ENCODE results near the gene POU4F3.

Gene POU4F3

DNA sequence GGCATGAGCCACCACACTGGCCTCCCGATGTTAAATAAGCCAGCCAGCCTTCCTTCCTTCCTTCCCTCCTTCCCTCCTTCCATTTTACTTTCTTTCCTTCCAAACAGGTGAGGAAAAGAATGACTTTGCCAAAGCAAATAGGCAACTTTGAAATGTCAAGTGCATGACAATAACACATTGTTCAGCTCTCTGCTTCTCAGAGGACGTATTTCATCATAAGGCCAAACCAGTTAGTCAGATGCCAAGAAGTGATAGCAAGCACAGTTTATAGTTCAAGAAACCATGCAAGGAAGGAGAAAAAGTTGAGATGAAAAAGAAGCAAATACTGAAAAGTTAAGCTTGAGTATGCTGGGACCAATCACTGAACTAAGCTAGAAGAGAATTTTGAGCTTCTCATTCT is 29.5 kb downstream of the POU4F3 start:
- H3K4me3 ChIP-seq (ENCODE audit: low read depth, low read length): no peak overlapping the region
- TF ChIP-seq, protein P1, sequence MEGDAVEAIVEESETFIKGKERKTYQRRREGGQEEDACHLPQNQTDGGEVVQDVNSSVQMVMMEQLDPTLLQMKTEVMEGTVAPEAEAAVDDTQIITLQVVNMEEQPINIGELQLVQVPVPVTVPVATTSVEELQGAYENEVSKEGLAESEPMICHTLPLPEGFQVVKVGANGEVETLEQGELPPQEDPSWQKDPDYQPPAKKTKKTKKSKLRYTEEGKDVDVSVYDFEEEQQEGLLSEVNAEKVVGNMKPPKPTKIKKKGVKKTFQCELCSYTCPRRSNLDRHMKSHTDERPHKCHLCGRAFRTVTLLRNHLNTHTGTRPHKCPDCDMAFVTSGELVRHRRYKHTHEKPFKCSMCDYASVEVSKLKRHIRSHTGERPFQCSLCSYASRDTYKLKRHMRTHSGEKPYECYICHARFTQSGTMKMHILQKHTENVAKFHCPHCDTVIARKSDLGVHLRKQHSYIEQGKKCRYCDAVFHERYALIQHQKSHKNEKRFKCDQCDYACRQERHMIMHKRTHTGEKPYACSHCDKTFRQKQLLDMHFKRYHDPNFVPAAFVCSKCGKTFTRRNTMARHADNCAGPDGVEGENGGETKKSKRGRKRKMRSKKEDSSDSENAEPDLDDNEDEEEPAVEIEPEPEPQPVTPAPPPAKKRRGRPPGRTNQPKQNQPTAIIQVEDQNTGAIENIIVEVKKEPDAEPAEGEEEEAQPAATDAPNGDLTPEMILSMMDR (IDR thresholded peaks at IDR 0.05; ENCODE audit: low read depth, low read length): no peak

DNA sequence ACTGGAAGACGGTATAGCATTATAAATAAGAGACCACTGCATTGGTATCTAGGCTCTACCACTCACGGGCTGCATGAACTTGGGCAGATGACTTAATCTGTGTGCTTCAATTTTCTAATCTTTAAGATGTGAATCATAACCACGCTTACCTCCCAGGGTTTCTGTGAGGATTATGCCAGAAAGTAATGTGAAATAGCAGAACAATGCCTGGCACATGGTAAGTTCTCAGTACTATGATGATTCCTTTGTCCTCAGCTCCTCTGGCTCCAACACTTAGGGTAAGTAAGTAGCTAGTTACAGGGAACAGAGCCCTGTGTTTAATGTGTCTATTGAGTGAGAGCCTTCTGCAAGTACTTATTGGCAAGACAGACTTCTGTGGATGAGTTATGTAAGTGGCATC is 31.1 kb downstream of the POU4F3 start:
- TF ChIP-seq, protein P1 (IDR thresholded peaks at IDR 0.05; ENCODE audit: low read depth, low read length): no peak
- no peak overlapping the region for H3K4me3 ChIP-seq (ENCODE audit: low read depth, low read length)

DNA sequence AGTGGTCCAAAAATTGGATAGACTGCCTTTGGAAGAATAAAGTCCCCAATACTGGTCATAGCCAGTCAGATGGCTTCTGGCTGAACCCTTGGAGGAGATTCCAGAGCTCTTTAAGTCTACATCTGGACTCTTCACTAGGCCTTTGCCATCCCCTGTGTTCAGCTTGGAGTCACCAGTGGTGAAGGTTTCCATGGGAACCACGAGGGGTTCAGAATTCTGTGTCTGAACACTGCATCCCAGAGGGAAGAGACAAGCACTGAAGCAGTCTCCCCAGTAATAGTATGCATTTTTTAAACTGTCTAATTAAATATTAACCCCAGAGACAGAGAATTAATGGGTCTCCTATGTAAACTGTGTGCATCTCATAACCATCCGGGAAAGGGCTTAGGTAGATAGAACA is 38.2 kb downstream of the POU4F3 start:
- TF ChIP-seq, protein P1 (IDR thresholded peaks at IDR 0.05; ENCODE audit: low read depth, low read length): no peak
- no peak overlapping the region for H3K4me3 ChIP-seq (ENCODE audit: low read depth, low read length)

DNA sequence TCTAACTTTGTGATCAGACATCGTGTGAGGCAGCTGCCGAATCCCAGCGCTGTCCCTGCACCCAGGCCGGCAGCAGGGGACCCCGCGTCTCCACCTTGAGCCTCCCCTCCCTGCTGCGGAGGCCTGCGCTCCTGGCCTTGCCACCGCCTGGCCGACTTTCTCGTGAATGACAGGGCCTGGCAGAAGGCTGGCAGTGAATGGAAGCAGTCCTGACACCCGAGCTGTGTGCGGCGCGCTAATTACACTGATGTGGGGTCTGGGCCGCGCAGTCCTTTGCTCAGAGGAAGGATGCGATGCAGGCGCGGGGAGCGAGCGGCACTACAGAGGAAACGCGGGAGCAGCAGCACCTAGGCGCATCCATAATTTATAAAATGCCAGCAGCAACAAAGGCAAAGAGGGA is 40.3 kb downstream of the POU4F3 start:
- no peak overlapping the region for H3K4me3 ChIP-seq (ENCODE audit: low read depth, low read length)
- TF ChIP-seq, protein P1 (IDR thresholded peaks at IDR 0.05; ENCODE audit: low read depth, low read length): no peak

DNA sequence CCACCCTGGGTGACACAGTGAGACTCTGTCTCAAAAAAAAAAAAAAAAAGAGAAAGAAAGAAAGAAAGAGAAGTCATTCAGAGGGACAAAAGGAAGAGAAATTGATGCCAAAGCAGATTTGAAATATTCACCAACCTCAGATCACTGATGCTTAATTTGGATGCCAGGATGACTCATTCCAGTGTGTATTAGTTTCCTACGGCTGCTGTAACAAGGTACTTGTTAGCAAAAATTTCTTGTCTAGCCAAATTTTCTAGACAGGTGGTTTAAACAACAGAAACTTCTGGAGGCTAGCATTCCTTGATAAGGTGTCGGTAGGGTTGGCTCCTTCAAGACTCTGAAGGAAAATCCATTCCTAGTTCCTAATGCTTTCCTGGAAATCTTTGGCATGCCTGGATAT is 42.1 kb downstream of the POU4F3 start:
- no peak overlapping the region for H3K4me3 ChIP-seq (ENCODE audit: low read depth, low read length)
- TF ChIP-seq, protein P1 (IDR thresholded peaks at IDR 0.05; ENCODE audit: low read depth, low read length): no peak

DNA sequence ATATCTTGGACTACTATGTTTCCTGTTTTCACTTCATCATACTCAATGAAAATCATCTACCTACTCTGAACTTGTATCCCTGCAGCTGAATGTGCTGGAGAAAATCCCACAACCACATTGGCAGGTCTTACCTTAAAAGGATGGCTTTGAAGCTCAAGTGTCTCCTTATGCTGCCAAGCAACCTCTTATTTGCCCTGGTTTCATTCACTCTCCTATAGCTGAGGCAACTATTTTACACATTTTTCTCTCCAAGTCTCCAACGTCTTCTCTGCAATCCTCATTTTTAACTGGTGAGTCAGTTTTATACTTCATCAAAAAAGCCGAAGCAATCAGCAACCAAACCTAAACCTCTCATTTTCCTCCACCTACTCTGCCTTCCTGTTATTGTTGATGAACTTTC is 49.7 kb downstream of the POU4F3 start:
- TF ChIP-seq, protein P1 (IDR thresholded peaks at IDR 0.05; ENCODE audit: low read depth, low read length): no peak

DNA sequence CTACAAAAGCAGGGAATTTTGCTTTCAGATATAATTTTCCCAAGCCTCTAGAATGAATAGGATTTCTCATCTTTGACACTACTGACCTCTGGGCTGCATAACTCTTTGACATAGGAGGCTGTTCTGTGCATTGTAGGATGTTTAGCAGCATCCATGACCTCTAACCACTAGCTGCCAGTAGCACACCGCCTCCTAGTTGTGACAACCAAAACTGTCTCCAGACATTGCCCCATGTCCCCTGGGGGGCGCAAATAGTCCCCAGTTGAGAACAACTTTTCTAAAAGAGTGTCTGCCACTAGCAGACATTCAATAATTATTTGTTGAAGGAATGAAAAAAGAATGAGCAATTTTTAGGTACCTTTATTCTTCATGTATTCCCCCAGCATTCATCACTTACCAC is 51.8 kb downstream of the POU4F3 start:
- TF ChIP-seq, protein P1 (IDR thresholded peaks at IDR 0.05; ENCODE audit: low read depth, low read length): 0 out of 2 replicates have a peak, but pooled peaks have one; percentile 5

More for the DNA sequence above, 49.7 kb downstream of the POU4F3 start:
- H3K4me3 ChIP-seq (ENCODE audit: low read depth, low read length): no peak overlapping the region

More for the DNA sequence above, 51.8 kb downstream of the POU4F3 start:
- no peak overlapping the region for H3K4me3 ChIP-seq (ENCODE audit: low read depth, low read length)

All from WI38 (cell line).